Measurements from ENCODE around the gene SH3GL1.

DNA sequence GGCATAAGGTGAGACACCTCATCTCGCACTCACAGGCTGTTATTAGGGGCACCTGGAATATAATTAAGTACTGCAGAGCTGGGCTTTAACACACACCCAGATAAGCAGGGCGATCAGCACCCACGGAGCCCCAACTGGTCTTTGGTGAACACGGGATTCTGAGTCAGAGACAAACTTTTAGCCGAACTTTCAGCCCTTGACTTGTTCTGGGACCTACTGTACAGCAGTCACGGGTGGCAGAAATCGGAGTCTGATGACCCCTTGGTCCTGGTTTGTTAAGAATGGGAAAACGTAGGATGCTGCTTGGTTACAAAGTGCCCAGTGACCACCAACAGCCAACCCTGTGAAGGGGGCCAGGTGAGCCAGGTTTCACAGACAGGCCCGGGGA is 9.0 kb downstream of the SH3GL1 start:
- TF ChIP-seq, protein P1, sequence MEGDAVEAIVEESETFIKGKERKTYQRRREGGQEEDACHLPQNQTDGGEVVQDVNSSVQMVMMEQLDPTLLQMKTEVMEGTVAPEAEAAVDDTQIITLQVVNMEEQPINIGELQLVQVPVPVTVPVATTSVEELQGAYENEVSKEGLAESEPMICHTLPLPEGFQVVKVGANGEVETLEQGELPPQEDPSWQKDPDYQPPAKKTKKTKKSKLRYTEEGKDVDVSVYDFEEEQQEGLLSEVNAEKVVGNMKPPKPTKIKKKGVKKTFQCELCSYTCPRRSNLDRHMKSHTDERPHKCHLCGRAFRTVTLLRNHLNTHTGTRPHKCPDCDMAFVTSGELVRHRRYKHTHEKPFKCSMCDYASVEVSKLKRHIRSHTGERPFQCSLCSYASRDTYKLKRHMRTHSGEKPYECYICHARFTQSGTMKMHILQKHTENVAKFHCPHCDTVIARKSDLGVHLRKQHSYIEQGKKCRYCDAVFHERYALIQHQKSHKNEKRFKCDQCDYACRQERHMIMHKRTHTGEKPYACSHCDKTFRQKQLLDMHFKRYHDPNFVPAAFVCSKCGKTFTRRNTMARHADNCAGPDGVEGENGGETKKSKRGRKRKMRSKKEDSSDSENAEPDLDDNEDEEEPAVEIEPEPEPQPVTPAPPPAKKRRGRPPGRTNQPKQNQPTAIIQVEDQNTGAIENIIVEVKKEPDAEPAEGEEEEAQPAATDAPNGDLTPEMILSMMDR (IDR thresholded peaks at IDR 0.05; ENCODE audit: poor library complexity): no peak
- no peak for TF ChIP-seq EZH2 (IDR thresholded peaks at IDR 0.05; ENCODE audit: borderline replicate concordance)

Data from hepatocyte (in vitro differentiated cells).